SU-DHL-6 (cell line): ENCODE measurements around the gene DEAF1.

ENCODE experiments used
- H2AFZ ChIP-seq: fragments of 200-600 bp; sonication (generic); 2 replicates; pipeline ENCODE4 v1.6.1; 2014; ENCODE audit warnings: low read depth, mild to moderate bottlenecking, moderate library complexity, mixed read lengths, antibody characterized with exemption, low read length; ENCODE audit not compliant: severe bottlenecking
- H3F3A ChIP-seq: fragments of 200-600 bp; shearing (Covaris generic); 2 replicates; pipeline ENCODE4 v1.6.0; 2016; ENCODE audit warnings: antibody characterized with exemption, mild to moderate bottlenecking; ENCODE audit not compliant: insufficient read depth
- H3K27ac ChIP-seq: fragments of 200-600 bp; sonication (generic); 2 replicates; pipeline ENCODE4 v1.5.1; 2016; ENCODE audit warnings: low read depth, mild to moderate bottlenecking, low read length, moderate library complexity, mixed read lengths
- H3K27me3 ChIP-seq: fragments of 200-600 bp; sonication (generic), shearing (Covaris generic); 2 replicates; pipeline ENCODE4 v1.6.0; 2014; ENCODE audit warnings: mild to moderate bottlenecking, low read length
- H3K36me3 ChIP-seq: fragments of 200-600 bp; sonication (generic); 2 replicates; pipeline ENCODE4 v1.6.1; 2014; ENCODE audit warnings: mild to moderate bottlenecking, low read length, mixed read lengths
- H3K4me2 ChIP-seq: fragments of 300-600, 200-600 bp; shearing (Covaris generic), sonication (generic); 2 replicates; pipeline ENCODE4 v1.6.0; 2014; ENCODE audit warnings: low read length, low read depth, mild to moderate bottlenecking; ENCODE audit not compliant: poor library complexity, severe bottlenecking
- H3K4me3 ChIP-seq: fragments of 200-600 bp; sonication (generic); 2 replicates; pipeline ENCODE4 v1.5.1; 2014; ENCODE audit warnings: antibody characterized with exemption, low read length, mild to moderate bottlenecking, mixed read lengths; ENCODE audit not compliant: insufficient read depth, poor library complexity, severe bottlenecking
- H3K79me2 ChIP-seq: fragments of 200-600 bp; sonication (generic); 2 replicates; pipeline ENCODE4 v1.6.1; 2014; ENCODE audit warnings: mild to moderate bottlenecking, low read length, moderate library complexity; ENCODE audit not compliant: insufficient read depth
- H3K9ac ChIP-seq: fragments of 200-600 bp; sonication (generic); 2 replicates; pipeline ENCODE4 v1.7.0; 2014; ENCODE audit warnings: mild to moderate bottlenecking, low read length
- H3K9me2 ChIP-seq: fragments of 200-600 bp; sonication (generic); replicated peaks from 2 replicates; pipeline ENCODE4 v1.6.1; 2014; ENCODE audit warnings: low read length; ENCODE audit not compliant: insufficient read depth
- H3K9me3 ChIP-seq: fragments of 200-600 bp; sonication (generic); 2 replicates; pipeline ENCODE4 v1.6.1; 2014; ENCODE audit warnings: low read length, mixed read lengths; ENCODE audit not compliant: insufficient read depth
- H4K20me1 ChIP-seq: fragments of 200-600 bp; sonication (generic); 2 replicates; pipeline ENCODE4 v1.6.1; 2014; ENCODE audit warnings: low read depth, mild to moderate bottlenecking, antibody characterized with exemption, low read length, moderate library complexity, mixed read lengths
- EZH2phosphoT487 ChIP-seq: fragments of 200-600 bp; sonication (generic), shearing (Covaris generic); conservative IDR thresholded peaks from 2 replicates; pipeline ENCODE4 v1.6.1; 2018; ENCODE audit warnings: mild to moderate bottlenecking, antibody characterized with exemption, low read length, moderate library complexity, mixed read lengths
- TF ChIP-seq, protein P1 (sequence below): fragments of 200-600 bp; sonication (generic); IDR thresholded peaks from one replicate; pipeline ENCODE4 v1.5.1; 2017; ENCODE audit warnings: antibody characterized with exemption, mild to moderate bottlenecking, low read length, moderate library complexity; ENCODE audit not compliant: insufficient read depth, poor library complexity, severe bottlenecking

Gene DEAF1

DNA sequence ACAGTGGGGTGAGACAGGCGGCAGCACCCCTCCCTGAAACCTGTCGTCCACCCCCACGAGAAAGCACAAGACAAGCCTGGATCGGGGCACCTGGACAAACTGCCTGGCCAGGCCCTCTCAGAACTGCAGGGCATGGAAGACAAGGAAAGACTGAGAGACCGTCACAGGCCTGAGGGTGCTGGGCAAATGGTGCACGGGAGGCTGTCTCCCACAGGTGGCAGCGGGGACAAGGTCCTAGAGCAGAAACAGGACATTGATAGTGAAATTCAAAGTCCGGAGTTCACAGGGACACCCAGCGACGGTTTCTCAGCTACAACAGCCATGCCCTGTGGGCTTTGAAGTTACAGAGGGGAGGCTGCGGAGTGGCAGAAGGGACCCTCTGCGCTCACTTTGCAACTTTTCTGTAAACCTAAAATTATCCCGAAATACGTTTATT lies 37.3 kb downstream of the DEAF1 start:
- no peaks in the 10 kb centered on the region for H3K79me2 ChIP-seq
- H3F3A ChIP-seq: no peaks in the 10 kb centered on the region
- TF ChIP-seq, protein P1, sequence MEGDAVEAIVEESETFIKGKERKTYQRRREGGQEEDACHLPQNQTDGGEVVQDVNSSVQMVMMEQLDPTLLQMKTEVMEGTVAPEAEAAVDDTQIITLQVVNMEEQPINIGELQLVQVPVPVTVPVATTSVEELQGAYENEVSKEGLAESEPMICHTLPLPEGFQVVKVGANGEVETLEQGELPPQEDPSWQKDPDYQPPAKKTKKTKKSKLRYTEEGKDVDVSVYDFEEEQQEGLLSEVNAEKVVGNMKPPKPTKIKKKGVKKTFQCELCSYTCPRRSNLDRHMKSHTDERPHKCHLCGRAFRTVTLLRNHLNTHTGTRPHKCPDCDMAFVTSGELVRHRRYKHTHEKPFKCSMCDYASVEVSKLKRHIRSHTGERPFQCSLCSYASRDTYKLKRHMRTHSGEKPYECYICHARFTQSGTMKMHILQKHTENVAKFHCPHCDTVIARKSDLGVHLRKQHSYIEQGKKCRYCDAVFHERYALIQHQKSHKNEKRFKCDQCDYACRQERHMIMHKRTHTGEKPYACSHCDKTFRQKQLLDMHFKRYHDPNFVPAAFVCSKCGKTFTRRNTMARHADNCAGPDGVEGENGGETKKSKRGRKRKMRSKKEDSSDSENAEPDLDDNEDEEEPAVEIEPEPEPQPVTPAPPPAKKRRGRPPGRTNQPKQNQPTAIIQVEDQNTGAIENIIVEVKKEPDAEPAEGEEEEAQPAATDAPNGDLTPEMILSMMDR: no peak
- no peak for TF ChIP-seq EZH2phosphoT487
- H3K27me3 ChIP-seq: no peaks in the 10 kb centered on the region
- H3K9me2 ChIP-seq: no peaks in the 10 kb centered on the region
- H3K4me3 ChIP-seq: no peak overlapping the region
- no peak overlapping the region for H3K9ac ChIP-seq
- H3K9me3 ChIP-seq: no peaks in the 10 kb centered on the region
- H3K36me3 ChIP-seq: no peaks in the 10 kb centered on the region
- H4K20me1 ChIP-seq: no peaks in the 10 kb centered on the region
- H2AFZ ChIP-seq: no peak overlapping the region
- H3K27ac ChIP-seq: no peak overlapping the region
- H3K4me2 ChIP-seq: no peak overlapping the region

DNA sequence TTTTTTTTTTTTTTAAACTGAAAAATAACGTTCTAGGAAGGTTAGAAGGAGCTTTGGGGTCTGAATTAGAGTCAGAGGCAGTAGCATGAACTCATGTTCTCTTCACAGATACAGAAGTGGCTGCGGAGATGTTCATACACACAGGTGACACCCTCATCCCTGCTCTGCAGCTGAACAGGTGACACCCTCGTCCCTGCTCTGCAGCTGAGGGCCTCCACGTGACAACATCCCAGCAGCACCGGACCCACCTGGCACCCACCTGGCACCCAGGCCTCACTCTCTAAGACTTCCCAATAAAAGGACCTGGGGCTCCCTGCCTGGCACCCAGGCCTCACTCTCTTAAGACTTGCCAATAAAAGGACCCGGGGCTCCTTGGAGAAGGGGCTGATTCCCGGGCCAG lies 38.2 kb downstream of the DEAF1 start:
- H3K9ac ChIP-seq: no peak overlapping the region
- no peak overlapping the region for H2AFZ ChIP-seq
- no peak overlapping the region for H3K4me3 ChIP-seq
- H3K79me2 ChIP-seq: no peaks in the 10 kb centered on the region
- H4K20me1 ChIP-seq: no peaks in the 10 kb centered on the region
- TF ChIP-seq, protein P1: no peak
- TF ChIP-seq EZH2phosphoT487: no peak
- no peak overlapping the region for H3K27ac ChIP-seq
- no peaks in the 10 kb centered on the region for H3K9me3 ChIP-seq
- H3K4me2 ChIP-seq: no peak overlapping the region
- no peaks in the 10 kb centered on the region for H3K27me3 ChIP-seq
- H3K9me2 ChIP-seq: no peaks in the 10 kb centered on the region
- H3K36me3 ChIP-seq: no peaks in the 10 kb centered on the region
- H3F3A ChIP-seq: no peaks in the 10 kb centered on the region

DNA sequence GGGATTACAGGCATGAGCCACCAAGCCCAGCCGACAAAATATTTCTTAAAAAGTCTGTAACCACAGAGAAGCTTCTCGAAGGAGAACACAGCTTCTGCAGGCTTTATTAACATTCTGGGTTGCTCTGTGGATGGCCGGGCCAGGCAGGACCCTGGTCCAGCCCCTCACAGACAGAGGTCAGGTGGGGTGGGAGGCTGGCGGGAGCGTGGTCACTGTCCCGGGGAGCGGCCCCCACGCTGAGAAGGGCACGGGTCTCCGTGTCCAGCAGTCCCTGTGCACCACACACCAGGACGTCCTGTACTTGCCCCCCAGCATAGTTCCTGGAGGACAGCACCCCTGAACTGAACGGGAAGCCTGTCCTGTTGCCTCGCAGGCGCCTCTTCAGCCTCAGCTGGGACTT lies 38.6 kb downstream of the DEAF1 start:
- Histone ChIP-seq H3K36me3 (no peaks in the 10 kb centered on the region), H2AFZ (no peak overlapping the region)

More for the DNA sequence above, 38.6 kb downstream of the DEAF1 start:
- TF ChIP-seq, protein P1: no peak
- TF ChIP-seq EZH2phosphoT487: no peak
- Histone ChIP-seq H3K9me2 (no peaks in the 10 kb centered on the region), H4K20me1 (no peaks in the 10 kb centered on the region), H3K4me3 (no peak overlapping the region), H3K9ac (no peak overlapping the region), H3K4me2 (no peak overlapping the region), H3K9me3 (no peaks in the 10 kb centered on the region), H3K79me2 (no peaks in the 10 kb centered on the region), H3K27ac (no peak overlapping the region), H3K27me3 (no peaks in the 10 kb centered on the region), H3F3A (no peaks in the 10 kb centered on the region)
